ENCODE results near the gene FUT7.

Gene FUT7

GRCh38 chr9:137007816-137008270 lies 24.0 kb downstream of the FUT7 start:
- POLR2A ChIA-PET: interaction anchor here (1.3 kb wide), 1 partner anchor 16 kb away, joined by 3 read pairs; no protein-coding TSS in a partner anchor
- TF ChIP-seq ZNF792 (tag by site-specific recombination; IDR thresholded peaks at IDR 0.05) (no peak), ZNF785 (tag by site-specific recombination; IDR thresholded peaks at IDR 0.05) (no peak)
- CTCF ChIA-PET: interaction anchor here (1.2 to 2.1 kb wide), 2 partner anchors 21 to 39 kb away, joined by 3 to 10 read pairs; no protein-coding TSS in a partner anchor

GRCh38 chr9:137007108-137007815 lies 24.6 kb downstream of the FUT7 start:
- POLR2A ChIA-PET: interaction anchor here (0.7 to 1.3 kb wide), 3 partner anchors 15 to 132 kb away, joined by 3 read pairs; no protein-coding TSS in a partner anchor
- Histone ChIP-seq H3K4me3 (ENCODE audit: low read depth, low read length) (no peak overlapping the region), H3K36me3 (ENCODE audit: control insufficient read depth in 2 of 2, insufficient read depth in 1 of 2, low read length in 2 of 2) (peaks cover 0 to 13% of the 10 kb centered on the region in 2 experiments; a peak in 1 of 3 replicates), H3K4me1 (ENCODE audit: control insufficient read depth, insufficient read depth, low read length) (peaks cover 3% of the 10 kb centered on the region; the same call in 1 of the 2 replicates), H3K9me3 (ENCODE audit: control insufficient read depth, insufficient read depth, low read depth, low read length) (no peaks in the 10 kb centered on the region), H3K27ac (ENCODE audit: extremely low read depth, low read depth, low read length) (no peak overlapping the region)
- CTCF ChIA-PET: interaction anchor here (0.5 to 2.1 kb wide), 4 partner anchors 21 to 215 kb away, joined by 3 to 10 read pairs (median 3); no protein-coding TSS in a partner anchor
- TF ChIP-seq ZNF302 (tag by site-specific recombination; IDR thresholded peaks at IDR 0.05; ENCODE audit: low read depth) (no peak), GLIS1 (tag by site-specific recombination; IDR thresholded peaks at IDR 0.05) (peak; percentile 98), KLF1 (tag by site-specific recombination; IDR thresholded peaks at IDR 0.05) (peak; percentile 38), ZNF132 (tag by site-specific recombination; IDR thresholded peaks at IDR 0.05; ENCODE audit: borderline replicate concordance) (no peak), SCRT2 (tag by site-specific recombination; IDR thresholded peaks at IDR 0.05) (0 out of 2 replicates have a peak, but pooled peaks have one; percentile 23), BCL11A (tag by site-specific recombination; IDR thresholded peaks at IDR 0.05; ENCODE audit: low read depth) (0 out of 2 replicates have a peak, but pooled peaks have one; percentile 16), ZIC2 (tag by site-specific recombination; IDR thresholded peaks at IDR 0.05) (peak; percentile 71), EGR2 (tag by site-specific recombination; IDR thresholded peaks at IDR 0.05; ENCODE audit: low read depth) (0 out of 2 replicates have a peak, but pooled peaks have one; percentile 23), HIC1 (tag by site-specific recombination; IDR thresholded peaks at IDR 0.05) (0 out of 2 replicates have a peak, but pooled peaks have one; percentile 19), ZFHX2 (tag by site-specific recombination; conservative IDR thresholded peaks at IDR 0.05) (peak; percentile 45; the same call in 1 of the 2 replicates)

More at GRCh38 chr9:137007816-137008270, 24.0 kb downstream of the FUT7 start:
- Histone ChIP-seq H3K4me3 (ENCODE audit: low read depth, low read length) (no peak overlapping the region), H3K36me3 (ENCODE audit: control insufficient read depth in 2 of 2, insufficient read depth in 1 of 2, low read length in 2 of 2) (peaks cover 0 to 17% of the 10 kb centered on the region in 2 experiments; a peak in 1 of 3 replicates), H3K27ac (ENCODE audit: extremely low read depth, low read depth, low read length) (no peak overlapping the region), H3K9me3 (ENCODE audit: control insufficient read depth, insufficient read depth, low read depth, low read length) (no peaks in the 10 kb centered on the region), H3K4me1 (ENCODE audit: control insufficient read depth, insufficient read depth, low read length) (peaks cover 3% of the 10 kb centered on the region; the same call in 1 of the 2 replicates)

- Histone ChIP-seq H3K27ac (ENCODE audit: extremely low read depth, low read depth, low read length) (no peak overlapping the region), H3K4me1 (ENCODE audit: control insufficient read depth, insufficient read depth, low read length) (peaks cover 3% of the 10 kb centered on the region; the same call in 1 of the 2 replicates), H3K4me3 (ENCODE audit: low read depth, low read length) (no peak overlapping the region), H3K9me3 (ENCODE audit: control insufficient read depth, insufficient read depth, low read depth, low read length) (no peaks in the 10 kb centered on the region), H3K36me3 (ENCODE audit: control insufficient read depth in 2 of 2, insufficient read depth in 1 of 2, low read length in 2 of 2) (peaks cover 0 to 8% of the 10 kb centered on the region in 2 experiments; a peak in 1 of 3 replicates)
- ChIA-PET POLR2A (interaction anchor here (1.3 kb wide), 1 partner anchor 14 kb away, joined by 3 read pairs; no protein-coding TSS in a partner anchor), CTCF (interaction anchor here (0.8 to 5.2 kb wide), 4 partner anchors 23 to 214 kb away, joined by 3 to 24 read pairs (median 6); no protein-coding TSS in a partner anchor)
- TF ChIP-seq OVOL3 (tag by site-specific recombination; IDR thresholded peaks at IDR 0.05) (no peak), HIC1 (tag by site-specific recombination; IDR thresholded peaks at IDR 0.05) (0 out of 2 replicates have a peak, but pooled peaks have one; percentile 48), ZBTB26 (tag by site-specific recombination; optimal IDR thresholded peaks at IDR 0.05) (peak; percentile 11), ZNF658 (tag by site-specific recombination; IDR thresholded peaks at IDR 0.05) (no peak)
Measured at GRCh38 chr9:137006116-137007003, 25.5 kb downstream of the FUT7 start.

All from HEK293 (cell line).